Renal cortical epithelial cell (primary cell): ENCODE results near the gene FAM241A. TPM values are rescaled to one million over a fixed set of nuclear protein-coding genes. Genes with fewer than 3 reads are reported as not detected.

Source experiments
- DNase-seq: peaks from one replicate; pipeline ENCODE4 v3.0.0-alpha.2; 2011; ENCODE audit warnings: low read depth
- total RNA-seq: library from RNA; depleted of rRNA; stranded (reverse); fragments of >200 nt; gene quantifications from 2 replicates; pipeline ENCODE4 v1.2.3, GENCODE V29; 2014

Gene FAM241A
- total RNA-seq, 1 donor from 2014 or later = 0.85 TPM

DNA sequence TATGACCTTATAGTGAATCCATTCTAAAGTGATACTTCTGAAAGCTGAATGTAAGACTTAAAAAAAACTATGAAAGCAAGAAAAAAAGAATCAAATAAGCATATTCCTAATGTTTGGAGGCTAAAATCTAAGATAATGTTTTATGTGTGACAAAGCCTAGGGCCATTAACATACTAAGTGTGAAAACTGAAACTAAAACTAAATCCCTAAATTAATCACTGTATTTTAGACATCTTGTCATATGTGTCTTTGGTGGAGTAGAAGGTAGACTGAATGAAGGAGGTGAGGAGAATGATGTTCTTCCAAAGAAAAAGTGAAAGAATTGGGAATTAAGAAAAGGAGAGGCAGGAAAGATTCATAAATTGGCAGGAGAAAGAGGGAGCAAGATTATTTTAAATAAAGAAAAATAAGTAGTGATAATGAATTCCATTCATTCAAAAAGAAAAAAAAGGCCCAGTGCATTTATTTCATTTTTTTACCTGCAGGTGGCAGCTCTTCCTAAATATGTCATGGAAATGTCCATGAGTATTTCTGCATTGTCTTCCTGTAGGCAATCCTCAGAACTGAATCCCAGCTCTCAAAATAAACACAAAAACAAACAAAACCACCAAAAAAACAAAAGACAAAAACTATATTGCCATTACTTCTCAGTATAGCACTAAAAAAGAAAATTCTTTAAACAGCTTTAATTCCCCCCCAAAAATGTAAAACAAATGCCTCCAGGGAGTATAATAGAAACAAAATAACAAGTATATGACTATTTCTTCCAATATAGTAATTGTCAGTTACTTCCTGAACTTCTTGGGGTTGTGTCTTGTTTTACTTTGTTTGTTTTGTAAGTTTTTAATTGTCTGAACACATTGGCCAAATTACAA, 69.4 kb downstream of the FAM241A start:
- peak; percentile 37 for DNase-seq

GRCh38 chr4:112219826-112220366, 74.6 kb downstream of the FAM241A start:
- no peak for DNase-seq

GRCh38 chr4:112222219-112222955, 77.1 kb downstream of the FAM241A start:
- no peak for DNase-seq

GRCh38 chr4:112225157-112225556, 79.9 kb downstream of the FAM241A start:
- DNase-seq = no peak

- peak; percentile 93 for DNase-seq
Measured at GRCh38 chr4:112230879-112231778, 85.9 kb downstream of the FAM241A start.

- peak; percentile 47 for DNase-seq
Measured at GRCh38 chr4:112231779-112232713, 86.8 kb downstream of the FAM241A start, which contains the start of gene AP1AR. Gene AP1AR, plus strand, starts transcription at chr4:112231787. Its CDS starts 305 bp downstream, at chr4:112232092.

GRCh38 chr4:112234952-112235609, 89.8 kb downstream of the FAM241A start:
- peak; percentile 86 for DNase-seq

DNA sequence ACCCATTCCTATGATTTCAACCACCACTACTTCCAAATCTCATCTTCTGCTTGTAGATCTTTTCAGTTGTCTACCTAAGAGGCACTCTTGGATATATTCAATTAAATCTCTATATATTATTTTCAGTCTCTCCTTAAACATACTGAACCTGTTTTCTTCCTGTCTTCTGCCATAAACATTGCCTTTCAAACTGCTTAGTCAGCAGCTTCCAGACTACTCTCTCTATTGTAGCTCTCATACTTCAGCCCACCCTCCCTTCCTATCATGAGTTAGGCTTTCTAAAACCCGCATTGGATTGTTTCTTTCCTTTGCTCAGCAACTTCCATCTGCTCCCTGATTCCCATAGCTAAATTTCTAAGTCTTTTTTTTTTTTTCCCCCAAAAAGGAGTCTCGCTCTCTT, 90.8 kb downstream of the FAM241A start:
- DNase-seq = no peak

GRCh38 chr4:112238833-112239232, 93.6 kb downstream of the FAM241A start:
- DNase-seq = no peak

Other genes starting within 250 kb of the FAM241A start
- gene AP1AR, start 86.3 kb downstream of the FAM241A start, total RNA-seq = 23.6 and 31.6 TPM in 2 replicates
- 7.2 and 7.5 TPM in 2 replicates for gene TIFA, start 140.4 kb downstream of the FAM241A start, total RNA-seq
- gene ALPK1, start 151.9 kb downstream of the FAM241A start, total RNA-seq = 11.6 and 21.1 TPM in 2 replicates